ENCODE results near the gene TIMM29.
"Not testable (repeated sequence)": the region's sequence is repeated elsewhere in the genome, so short reads cannot be mapped to it uniquely, and the experiment has no call there.

TIMM29 gene

DNA sequence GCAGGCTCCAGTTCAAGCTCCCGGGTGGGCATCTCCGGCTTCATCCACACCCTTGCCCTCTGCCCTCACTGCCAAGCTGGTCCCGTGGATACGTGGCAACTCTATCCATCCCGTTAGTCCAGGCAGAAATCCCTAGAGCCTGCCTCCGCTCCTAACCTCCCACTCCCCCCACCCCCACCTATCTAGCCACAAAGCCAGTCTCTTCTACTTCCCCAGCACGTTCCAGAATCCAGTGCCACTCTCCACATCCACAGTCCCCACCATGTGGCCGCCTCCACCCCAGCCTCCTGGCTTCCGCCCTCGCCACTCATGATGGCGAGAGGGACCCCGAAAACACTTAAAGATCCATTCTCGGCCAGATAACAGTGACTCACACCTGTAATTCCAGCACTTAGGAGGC lies 4.0 kb upstream of the TIMM29 start:
- in situ Hi-C loops (cut with HindIII; ENCODE audit: low pct_ligation_motif_present, low sequenced_read_pairs): no loop called here
- H3K27me3 ChIP-seq (replicated peaks): no peaks in the 10 kb centered on the region
- H3K27ac ChIP-seq: no peak overlapping the region
- TF ChIP-seq, protein P1, sequence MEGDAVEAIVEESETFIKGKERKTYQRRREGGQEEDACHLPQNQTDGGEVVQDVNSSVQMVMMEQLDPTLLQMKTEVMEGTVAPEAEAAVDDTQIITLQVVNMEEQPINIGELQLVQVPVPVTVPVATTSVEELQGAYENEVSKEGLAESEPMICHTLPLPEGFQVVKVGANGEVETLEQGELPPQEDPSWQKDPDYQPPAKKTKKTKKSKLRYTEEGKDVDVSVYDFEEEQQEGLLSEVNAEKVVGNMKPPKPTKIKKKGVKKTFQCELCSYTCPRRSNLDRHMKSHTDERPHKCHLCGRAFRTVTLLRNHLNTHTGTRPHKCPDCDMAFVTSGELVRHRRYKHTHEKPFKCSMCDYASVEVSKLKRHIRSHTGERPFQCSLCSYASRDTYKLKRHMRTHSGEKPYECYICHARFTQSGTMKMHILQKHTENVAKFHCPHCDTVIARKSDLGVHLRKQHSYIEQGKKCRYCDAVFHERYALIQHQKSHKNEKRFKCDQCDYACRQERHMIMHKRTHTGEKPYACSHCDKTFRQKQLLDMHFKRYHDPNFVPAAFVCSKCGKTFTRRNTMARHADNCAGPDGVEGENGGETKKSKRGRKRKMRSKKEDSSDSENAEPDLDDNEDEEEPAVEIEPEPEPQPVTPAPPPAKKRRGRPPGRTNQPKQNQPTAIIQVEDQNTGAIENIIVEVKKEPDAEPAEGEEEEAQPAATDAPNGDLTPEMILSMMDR (IDR thresholded peaks at IDR 0.05; ENCODE audit: low read depth, low read length, missing control alignments): no peak
- H3K36me3 ChIP-seq (replicated peaks): peaks cover 52% of the 10 kb centered on the region
- DNase-seq: no peak
- no peak overlapping the region for H3K4me3 ChIP-seq (ENCODE audit: low read depth, low read length)

DNA sequence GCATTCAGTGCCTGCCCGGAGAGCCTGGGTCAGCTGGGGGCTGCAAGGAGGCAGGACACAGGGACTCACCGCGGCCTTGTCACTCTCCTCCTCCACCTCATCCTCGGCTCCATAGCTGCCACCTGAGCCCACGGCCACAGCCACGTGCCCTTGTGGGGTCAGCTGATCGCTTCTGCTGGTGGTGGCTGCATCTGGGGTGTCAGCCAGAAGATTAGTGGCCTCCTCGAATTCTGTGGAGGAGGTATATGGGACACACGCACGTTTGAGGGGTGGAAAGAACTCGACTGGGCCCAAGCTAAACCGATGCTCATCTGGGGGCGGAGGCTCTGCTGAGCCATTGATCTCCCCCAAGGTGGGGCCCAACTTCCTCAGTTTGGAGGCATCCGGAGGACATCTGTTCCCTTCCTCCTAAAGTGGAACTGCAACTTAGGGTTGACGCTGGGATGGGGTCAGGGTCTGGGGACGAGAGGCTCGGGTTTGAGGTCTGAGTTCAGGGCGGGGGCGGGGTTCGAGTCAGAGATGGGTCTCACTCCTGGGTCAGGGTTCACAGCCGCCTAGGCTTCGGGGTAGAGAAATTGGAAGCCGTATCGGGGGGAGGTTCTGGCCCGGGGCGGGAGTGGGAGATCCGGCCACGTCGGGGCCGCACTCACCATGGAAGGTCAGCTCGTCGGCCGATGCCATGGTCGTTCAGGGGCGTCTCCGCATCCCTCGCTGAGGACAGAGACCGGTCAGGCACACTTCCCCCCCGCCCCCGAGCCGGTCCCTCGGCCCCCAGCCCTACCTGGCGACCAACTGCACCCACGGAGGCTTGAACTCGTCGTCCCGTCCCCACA lies 665 bp upstream of the TIMM29 start:
- Histone ChIP-seq H3K27ac (peak overlapping the region; percentile 62), H3K36me3 (replicated peaks) (peaks cover 23% of the 10 kb centered on the region), H3K27me3 (replicated peaks) (no peaks in the 10 kb centered on the region), H3K4me3 (ENCODE audit: low read depth, low read length) (peak overlapping the region; percentile 90)
- in situ Hi-C loops (cut with HindIII; ENCODE audit: low pct_ligation_motif_present, low sequenced_read_pairs): no loop called here
- no peak for DNase-seq
- TF ChIP-seq, protein P1 (IDR thresholded peaks at IDR 0.05; ENCODE audit: low read depth, low read length, missing control alignments): no peak

DNA sequence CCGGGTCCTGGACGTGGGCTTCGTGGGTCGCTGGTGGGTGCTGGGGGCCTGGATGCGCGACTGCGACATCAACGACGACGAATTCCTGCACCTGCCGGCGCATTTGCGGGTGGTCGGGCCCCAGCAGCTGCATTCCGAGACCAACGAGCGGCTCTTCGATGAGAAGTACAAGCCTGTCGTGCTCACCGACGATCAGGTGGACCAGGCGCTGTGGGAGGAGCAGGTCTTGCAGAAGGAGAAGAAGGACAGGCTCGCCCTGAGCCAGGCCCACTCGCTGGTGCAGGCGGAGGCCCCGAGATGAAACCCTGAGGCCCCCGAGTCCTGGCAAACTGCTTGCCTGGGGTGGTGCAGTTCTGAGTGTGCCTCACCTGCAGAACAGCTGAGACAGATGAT lies 787 bp downstream of the TIMM29 start:
- Histone ChIP-seq H3K27ac (no peak overlapping the region), H3K27me3 (replicated peaks) (no peaks in the 10 kb centered on the region), H3K36me3 (replicated peaks) (peaks cover 9% of the 10 kb centered on the region), H3K4me3 (ENCODE audit: low read depth, low read length) (peak overlapping the region; percentile 90)
- DNase-seq: no peak
- TF ChIP-seq, protein P1 (IDR thresholded peaks at IDR 0.05; ENCODE audit: low read depth, low read length, missing control alignments): no peak
- in situ Hi-C loops (cut with HindIII; ENCODE audit: low pct_ligation_motif_present, low sequenced_read_pairs): no loop called here

DNA sequence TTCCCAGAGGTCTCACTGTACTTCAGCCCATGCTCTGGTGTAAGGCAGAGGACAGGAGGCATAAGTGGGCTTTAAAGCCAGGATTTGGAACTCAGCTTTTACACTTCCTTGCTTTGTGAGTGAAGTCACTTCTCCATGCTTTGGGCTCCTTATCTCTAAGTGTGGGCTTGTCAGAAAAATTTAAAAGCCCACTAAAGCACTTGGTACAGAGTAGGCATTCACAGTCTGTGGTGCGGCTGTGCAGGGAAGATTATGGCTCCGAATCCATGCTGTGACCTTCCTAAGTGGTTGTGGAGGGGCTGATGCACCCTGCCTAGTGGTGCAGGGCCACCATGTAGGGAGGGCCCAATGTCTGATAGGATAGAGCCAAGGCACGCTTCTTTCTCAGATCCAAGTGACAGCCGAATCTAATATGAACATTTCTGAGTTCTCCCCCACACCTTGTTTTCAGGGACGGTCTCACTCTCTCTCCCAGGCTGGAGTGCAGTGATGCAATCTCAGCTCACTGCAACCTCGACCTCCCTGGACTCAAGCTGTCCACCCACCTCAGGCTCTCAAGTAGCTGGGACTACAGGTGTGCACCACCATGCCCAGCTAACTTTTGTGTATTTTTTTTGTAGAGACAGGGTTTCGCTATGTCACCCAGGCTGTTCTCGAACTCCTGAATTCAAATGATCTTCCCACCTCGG lies 6.9 kb downstream of the TIMM29 start:
- DNase-seq: no peak
- in situ Hi-C loops (cut with HindIII; ENCODE audit: low pct_ligation_motif_present, low sequenced_read_pairs): no loop called here
- no peak overlapping the region for H3K27ac ChIP-seq

DNA sequence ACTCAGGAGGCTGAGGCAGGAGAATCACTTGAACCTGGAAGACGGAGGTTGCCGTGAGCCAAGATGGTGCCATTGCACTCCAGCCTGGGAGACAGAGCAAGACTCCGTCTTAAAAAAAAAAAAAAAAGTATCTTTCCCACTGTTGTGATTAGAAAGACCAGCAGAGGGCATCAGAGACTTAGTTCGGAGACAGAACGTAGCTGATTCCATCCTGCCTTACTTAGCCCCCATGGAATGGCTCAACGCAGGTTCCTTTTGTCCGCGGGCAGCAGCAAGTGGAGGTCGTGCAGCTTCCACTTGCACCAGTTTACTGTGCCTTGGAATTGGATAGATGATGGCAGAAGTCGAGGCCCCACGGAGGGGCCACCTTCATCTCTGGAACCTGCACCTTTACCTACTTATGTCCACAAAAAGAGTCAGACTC lies 8.1 kb downstream of the TIMM29 start:
- in situ Hi-C loops (cut with HindIII; ENCODE audit: low pct_ligation_motif_present, low sequenced_read_pairs): no loop called here
- H3K27me3 ChIP-seq (replicated peaks): no peaks in the 10 kb centered on the region
- H3K27ac ChIP-seq: no peak overlapping the region
- H3K4me3 ChIP-seq (ENCODE audit: low read depth, low read length): no peak overlapping the region
- DNase-seq: peak; percentile 56
- TF ChIP-seq, protein P1 (IDR thresholded peaks at IDR 0.05; ENCODE audit: low read depth, low read length, missing control alignments): peak; percentile 73
- H3K36me3 ChIP-seq (replicated peaks): no peaks in the 10 kb centered on the region

More for the DNA sequence above, 6.9 kb downstream of the TIMM29 start:
- TF ChIP-seq, protein P1 (IDR thresholded peaks at IDR 0.05; ENCODE audit: low read depth, low read length, missing control alignments): no peak
- Histone ChIP-seq H3K4me3 (ENCODE audit: low read depth, low read length) (no peak overlapping the region), H3K36me3 (replicated peaks) (peaks cover 3% of the 10 kb centered on the region), H3K27me3 (replicated peaks) (no peaks in the 10 kb centered on the region)

DNA sequence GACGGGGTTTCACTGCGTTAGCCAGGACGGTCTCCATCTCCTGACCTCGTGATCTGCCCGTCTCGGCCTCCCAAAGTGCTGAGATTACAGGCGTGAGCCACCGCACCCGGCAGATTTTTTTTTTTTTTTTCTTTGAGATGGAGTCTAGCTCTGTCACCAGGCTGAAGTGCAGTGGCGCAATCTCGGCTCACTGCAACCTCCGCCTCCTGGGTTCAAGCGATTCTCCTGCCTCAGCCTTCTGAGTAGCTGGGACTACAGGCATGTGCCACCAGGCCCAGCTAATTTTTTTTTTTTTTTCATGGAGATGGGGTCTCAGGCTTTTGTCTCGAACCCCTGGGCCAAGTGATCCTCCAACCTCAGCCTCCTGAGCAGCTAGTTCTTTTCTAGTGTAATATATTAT lies 13.0 kb downstream of the TIMM29 start:
- in situ Hi-C loops (cut with HindIII; ENCODE audit: low pct_ligation_motif_present, low sequenced_read_pairs); H3K27ac ChIP-seq; H3K27me3 ChIP-seq (replicated peaks); H3K4me3 ChIP-seq (ENCODE audit: low read depth, low read length); DNase-seq; H3K36me3 ChIP-seq (replicated peaks): not testable (repeated sequence)

DNA sequence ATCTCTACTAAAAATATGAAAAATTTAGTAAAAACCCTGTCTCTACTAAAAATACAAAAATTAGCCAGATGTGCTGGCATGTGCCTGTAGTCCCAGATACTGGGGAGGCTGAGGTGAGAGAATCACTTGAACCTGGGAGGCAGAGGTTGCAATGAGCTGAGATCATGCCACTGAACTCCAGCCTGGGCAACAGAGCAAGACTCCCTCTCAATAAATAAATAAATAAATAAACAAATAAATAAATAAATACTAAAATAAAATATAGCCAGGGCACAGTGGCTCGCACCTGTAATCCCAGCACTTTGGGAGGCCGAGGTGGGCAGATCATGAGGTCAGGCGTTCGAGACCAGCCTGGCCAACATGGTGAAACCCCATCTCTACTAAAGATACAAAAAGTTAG lies 14.8 kb downstream of the TIMM29 start:
- H3K36me3 ChIP-seq (replicated peaks); in situ Hi-C loops (cut with HindIII; ENCODE audit: low pct_ligation_motif_present, low sequenced_read_pairs); H3K27ac ChIP-seq; DNase-seq; H3K4me3 ChIP-seq (ENCODE audit: low read depth, low read length); H3K27me3 ChIP-seq (replicated peaks): not testable (repeated sequence)

Data from brain microvascular endothelial cell (primary cell).